Suprapubic skin (tissue), 4 donors: ENCODE data around the gene GPR62.

Experiments used
- CTCF ChIP-seq, 2 donors: fragments of 200-600 bp in 1 of 2; fragments of 450-650 bp in 1 of 2; sonication (generic) in 1 of 2; IDR thresholded peaks; one replicate each; pipeline ENCODE4 v1.5.1; 2016 to 2019; ENCODE audit warnings: antibody characterized with exemption in 2 of 2, mild to moderate bottlenecking in 1 of 2, moderate library complexity in 1 of 2
- EP300 ChIP-seq: sonication (generic); formaldehyde crosslinking; IDR thresholded peaks from one replicate; pipeline ENCODE4 v1.6.1; 2017; ENCODE audit warnings: antibody characterized with exemption
- POLR2A ChIP-seq, 2 donors: fragments of 450-650 bp; IDR thresholded peaks; one replicate each; pipeline ENCODE4 v1.6.1; 2017; ENCODE audit warnings: antibody characterized with exemption in 2 of 2, mild to moderate bottlenecking in 2 of 2, moderate library complexity in 2 of 2
- POLR2AphosphoS5 ChIP-seq, 3 donors: sonication (generic); formaldehyde crosslinking; IDR thresholded peaks; one replicate each; pipeline ENCODE4 v1.6.1; 2017; ENCODE audit warnings: antibody characterized with exemption in 3 of 3

GRCh38 chr3:51964521-51964920 is 9.3 kb downstream of the GPR62 start:
- TF ChIP-seq POLR2A (IDR thresholded peaks at IDR 0.05) (no peak), CTCF (IDR thresholded peaks at IDR 0.05) (no peak), POLR2AphosphoS5 (IDR thresholded peaks at IDR 0.05) (no peak), EP300 (no peak)
